ENCODE results near the gene SCAMP2. TPM values are rescaled to one million over a fixed set of nuclear protein-coding genes. Genes with fewer than 3 reads are reported as not detected.
"Not testable (repeated sequence)": the region's sequence is repeated elsewhere in the genome, so short reads cannot be mapped to it uniquely, and the experiment has no call there.

The SCAMP2 gene
- total and polyA plus RNA-seq, 2 experiments from 2014 or later: 34.7 to 51.3 TPM

GRCh38 chr15:74917676-74918075 lies 44.5 kb upstream of the SCAMP2 start (continued):
- TF ChIP-seq CREB1 (CRISPR knock-in tag; IDR thresholded peaks at IDR 0.05; ENCODE audit: low read depth): no peak
- TF ChIP-seq, protein P1, sequence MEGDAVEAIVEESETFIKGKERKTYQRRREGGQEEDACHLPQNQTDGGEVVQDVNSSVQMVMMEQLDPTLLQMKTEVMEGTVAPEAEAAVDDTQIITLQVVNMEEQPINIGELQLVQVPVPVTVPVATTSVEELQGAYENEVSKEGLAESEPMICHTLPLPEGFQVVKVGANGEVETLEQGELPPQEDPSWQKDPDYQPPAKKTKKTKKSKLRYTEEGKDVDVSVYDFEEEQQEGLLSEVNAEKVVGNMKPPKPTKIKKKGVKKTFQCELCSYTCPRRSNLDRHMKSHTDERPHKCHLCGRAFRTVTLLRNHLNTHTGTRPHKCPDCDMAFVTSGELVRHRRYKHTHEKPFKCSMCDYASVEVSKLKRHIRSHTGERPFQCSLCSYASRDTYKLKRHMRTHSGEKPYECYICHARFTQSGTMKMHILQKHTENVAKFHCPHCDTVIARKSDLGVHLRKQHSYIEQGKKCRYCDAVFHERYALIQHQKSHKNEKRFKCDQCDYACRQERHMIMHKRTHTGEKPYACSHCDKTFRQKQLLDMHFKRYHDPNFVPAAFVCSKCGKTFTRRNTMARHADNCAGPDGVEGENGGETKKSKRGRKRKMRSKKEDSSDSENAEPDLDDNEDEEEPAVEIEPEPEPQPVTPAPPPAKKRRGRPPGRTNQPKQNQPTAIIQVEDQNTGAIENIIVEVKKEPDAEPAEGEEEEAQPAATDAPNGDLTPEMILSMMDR (conservative IDR thresholded peaks at IDR 0.05; ENCODE audit: low read depth in 2 of 2): no peak
- TF ChIP-seq ZNF331 (CRISPR knock-in tag; IDR thresholded peaks at IDR 0.05; ENCODE audit: low read depth): no peak
- no peak for TF ChIP-seq JUNB (IDR thresholded peaks at IDR 0.05; ENCODE audit: unreplicated experiment)
- TF ChIP-seq ETS1 (IDR thresholded peaks at IDR 0.05): no peak
- no peak for TF ChIP-seq NANOG (IDR thresholded peaks at IDR 0.05; ENCODE audit: borderline replicate concordance)

DNA sequence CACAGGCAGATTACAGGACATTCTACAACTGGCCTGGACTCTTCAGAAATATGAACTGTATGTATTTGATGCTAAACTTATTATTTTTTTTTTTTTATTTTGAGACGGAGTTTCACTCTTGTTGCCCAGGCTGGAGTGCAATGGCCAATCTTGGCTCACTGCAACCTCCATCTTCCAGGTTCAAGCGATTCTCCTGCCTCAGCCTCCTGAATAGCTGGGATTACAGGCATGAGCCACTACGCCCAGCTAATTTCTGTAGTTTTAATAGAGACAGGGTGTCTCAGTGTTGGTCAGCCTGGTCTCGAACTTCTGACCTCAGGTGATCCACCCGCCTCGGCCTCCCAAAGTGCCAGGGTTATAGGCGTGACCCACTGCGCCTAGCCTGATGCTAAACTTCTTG lies 40.6 kb upstream of the SCAMP2 start:
- not testable (repeated sequence) for H3F3A ChIP-seq (replicated peaks; ENCODE audit: low read depth); H3K4me3 Mint-ChIP-seq; H3K79me2 ChIP-seq (replicated peaks; ENCODE audit: insufficient read depth); H3K4me3 ChIP-seq; H3K27ac ChIP-seq (ENCODE audit: low read depth); H3K27ac Mint-ChIP-seq; H3K27me3 Mint-ChIP-seq (ENCODE audit: insufficient read depth, low read depth, poor library complexity); H3K4me2 ChIP-seq; H3K4me1 ChIP-seq (ENCODE audit: insufficient read depth); H2AFZ ChIP-seq; DNase-seq (ENCODE audit: low spot score); H3K9me2 ChIP-seq (ENCODE audit: insufficient read depth); H3K27me3 ChIP-seq (ENCODE audit: insufficient read depth); H3K9me3 Mint-ChIP-seq; H4K20me1 ChIP-seq (replicated peaks; ENCODE audit: insufficient read depth); H3K4me1 Mint-ChIP-seq; ATAC-seq
- H3K36me3 Mint-ChIP-seq (ENCODE audit: low read depth): peaks cover 70% of the 10 kb centered on the region
- peaks cover 22% of the 10 kb centered on the region for H3K36me3 ChIP-seq (ENCODE audit: insufficient read depth)

DNA sequence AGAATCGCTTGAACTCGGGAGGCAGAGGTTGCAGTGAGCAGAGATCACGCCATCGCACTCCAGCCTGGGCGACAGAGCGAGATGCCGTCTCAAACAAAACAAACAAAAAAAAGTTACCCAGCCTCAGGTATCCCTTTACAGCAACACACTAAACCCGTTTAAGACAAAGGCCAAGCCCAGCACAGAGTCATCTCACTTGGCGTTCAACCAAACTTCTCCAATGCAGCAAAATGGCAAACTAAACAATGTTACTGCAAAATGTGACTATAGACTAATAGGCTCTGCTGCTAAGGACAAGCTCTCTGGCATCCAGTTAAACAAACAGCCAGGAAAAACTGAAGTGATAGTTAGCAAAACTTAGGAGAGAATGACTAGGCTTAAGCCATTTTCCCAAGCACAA lies 39.9 kb upstream of the SCAMP2 start:
- Histone ChIP-seq H3K27me3 (ENCODE audit: insufficient read depth) (no peaks in the 10 kb centered on the region), H3K4me2 (no peak overlapping the region), H3F3A (replicated peaks; ENCODE audit: low read depth) (0 out of 2 replicates have a peak, but pooled peaks cover 5% of the 10 kb centered on the region), H3K9me2 (ENCODE audit: insufficient read depth) (no peaks in the 10 kb centered on the region), H2AFZ (no peak overlapping the region), H3K36me3 (ENCODE audit: insufficient read depth) (peaks cover 16% of the 10 kb centered on the region), H3K27ac (ENCODE audit: low read depth) (no peak overlapping the region), H3K4me1 (ENCODE audit: insufficient read depth) (no peaks in the 10 kb centered on the region), H3K79me2 (replicated peaks; ENCODE audit: insufficient read depth) (0 out of 2 replicates have a peak, but pooled peaks cover 3% of the 10 kb centered on the region), H4K20me1 (replicated peaks; ENCODE audit: insufficient read depth) (no peaks in the 10 kb centered on the region; the same call in 1 of the 2 replicates), H3K4me3 (no peak overlapping the region)
- Mint-ChIP-seq H3K27ac (no peak overlapping the region), H3K9me3 (peaks cover 6% of the 10 kb centered on the region; the same call in 2 of the 3 replicates), H3K4me3 (no peak overlapping the region), H3K4me1 (no peaks in the 10 kb centered on the region), H3K36me3 (ENCODE audit: low read depth) (peaks cover 66% of the 10 kb centered on the region), H3K27me3 (ENCODE audit: insufficient read depth, low read depth, poor library complexity) (peaks cover 3% of the 10 kb centered on the region)
- TF ChIP-seq JUNB (IDR thresholded peaks at IDR 0.05; ENCODE audit: unreplicated experiment) (no peak), CREB1 (CRISPR knock-in tag; IDR thresholded peaks at IDR 0.05; ENCODE audit: low read depth) (no peak)
- no peak for ATAC-seq
- no peak for DNase-seq (ENCODE audit: low spot score)

All from GM23338 (cell line).